H1 (cell line): ENCODE measurements around the gene SPATA32. TPM values are rescaled to one million over a fixed set of nuclear protein-coding genes. Genes with fewer than 3 reads are reported as not detected.

Source experiments
- BRCA1 ChIP-seq: IDR thresholded peaks from 2 replicates; pipeline ENCODE4 v1.6.1; 2012; ENCODE audit warnings: low read depth, low read length, improper control_type of control experiment
- CEBPB ChIP-seq: IDR thresholded peaks from 2 replicates; pipeline ENCODE4 v1.6.1; 2012; ENCODE audit warnings: low read depth, low read length
- CTBP2 ChIP-seq: IDR thresholded peaks from 2 replicates; pipeline ENCODE4 v1.7.0; 2011; ENCODE audit warnings: borderline replicate concordance, mild to moderate bottlenecking, moderate library complexity, mixed read lengths, low read length; ENCODE audit not compliant: insufficient read depth, insufficient read length
- GABPA ChIP-seq: IDR thresholded peaks from 2 replicates; pipeline ENCODE4 v1.6.1; 2011; ENCODE audit warnings: mild to moderate bottlenecking, low read length, moderate library complexity, borderline replicate concordance; ENCODE audit not compliant: insufficient read depth
- KDM4A ChIP-seq: IDR thresholded peaks from one replicate; pipeline ENCODE4 v1.7.1; 2012; ENCODE audit warnings: low read depth, mild to moderate bottlenecking, moderate library complexity, low read length, inconsistent platforms; ENCODE audit not compliant: severe bottlenecking
- RAD21 ChIP-seq, 2 experiments: IDR thresholded peaks in 1 of 2; conservative IDR thresholded peaks in 1 of 2; 2 replicates each; pipeline ENCODE4 v1.6.1; 2011; ENCODE audit warnings: low read depth in 2 of 2, low read length in 2 of 2, improper control_type of control experiment in 1 of 2, inconsistent platforms in 1 of 2, mild to moderate bottlenecking in 1 of 2, moderate library complexity in 1 of 2
- SAP30 ChIP-seq: fragments of 300-600 bp; sonication (generic); IDR thresholded peaks from 2 replicates; pipeline ENCODE4 v1.7.1; 2012; ENCODE audit warnings: low read length, moderate library complexity, mild to moderate bottlenecking, inconsistent platforms; ENCODE audit not compliant: insufficient read depth, insufficient replicate concordance
- SIX5 ChIP-seq: IDR thresholded peaks from 2 replicates; pipeline ENCODE4 v1.6.1; 2011; ENCODE audit warnings: mild to moderate bottlenecking, low read depth, low read length
- TCF12 ChIP-seq: IDR thresholded peaks from 2 replicates; pipeline ENCODE4 v1.6.1; 2011; ENCODE audit warnings: low read depth, mild to moderate bottlenecking, low read length
- polyA plus RNA-seq, 7 experiments: library from polyadenylated mRNA; depleted of rRNA in 3 of 7; stranded (reverse) in 5 of 7; unstranded in 2 of 7; fragments of >200 nt in 5 of 7; fragments of 200-250 nt in 2 of 7; gene quantifications; 1 replicate in 5 of 7; 2 replicates in 1 of 7; 4 replicates in 1 of 7; pipeline versions ENCODE4 v1.2.1 to v1.2.3, GENCODE V29; 2011 to 2013; ENCODE audit warnings: missing spikeins in 2 of 7, mixed read lengths in 2 of 7
- total RNA-seq: library from RNA; stranded (reverse); fragmentation: NEBNext Ultra II Directional; extraction: Animal tissue kit (Norgen Biotek cat#: 25700); gene quantifications from 2 replicates; pipeline ENCODE4 v1.2.1, GENCODE V29; 2021

Gene SPATA32
- total and polyA plus RNA-seq, 2 of the 8 experiments (the other 6 are each of a cell fraction or from before 2014, with no cell fraction given): 0.24 TPM; not detected in 1

GRCh38 chr17:45270828-45271418 lies 9.0 kb upstream of the SPATA32 start (continued):
- TF ChIP-seq BRCA1 (no peak), KDM4A (no peak), RAD21 (IDR thresholded peaks at IDR 0.05 in 1 of 2, conservative IDR thresholded peaks at IDR 0.05 in 1 of 2; ENCODE audit: low read depth in 2 of 2, low read length in 2 of 2) (peak; percentile 69 to 81), TCF12 (no peak), CTBP2 (no peak), GABPA (peak; percentile 61; the same call in 1 of the 2 replicates), SIX5 (no peak), CEBPB (no peak), SAP30 (no peak)
